KMS-11 (cell line): ENCODE measurements around the gene TALDO1.
A peak's percentile ranks its signal among the peaks of the same experiment; 100 is the strongest.

ENCODE experiments used
- H2AFZ ChIP-seq: fragments of 200-600 bp; sonication (generic); 2 replicates; pipeline ENCODE4 v1.6.1; 2016; ENCODE audit warnings: antibody characterized with exemption, mixed run types, low read depth
- H3K27ac ChIP-seq: fragments of 200-600 bp; sonication (generic); 2 replicates; pipeline ENCODE4 v1.6.1; 2016; ENCODE audit warnings: mild to moderate bottlenecking, mixed run types
- H3K27me3 ChIP-seq: fragments of 200-600 bp; sonication (generic); 2 replicates; pipeline ENCODE4 v1.6.1; 2017; ENCODE audit warnings: mild to moderate bottlenecking, low read depth, mixed run types, moderate library complexity; ENCODE audit not compliant: insufficient read depth
- H3K36me3 ChIP-seq: fragments of 200-600 bp; sonication (generic); 2 replicates; pipeline ENCODE4 v1.6.1; 2017; ENCODE audit warnings: mild to moderate bottlenecking, mixed run types; ENCODE audit not compliant: insufficient read depth
- H3K4me1 ChIP-seq: fragments of 200-600 bp; sonication (generic); 2 replicates; pipeline ENCODE4 v1.6.1; 2016; ENCODE audit warnings: mild to moderate bottlenecking, low read depth, mixed run types; ENCODE audit not compliant: poor library complexity, severe bottlenecking
- H3K4me2 ChIP-seq: fragments of 200-600 bp; sonication (generic); 2 replicates; pipeline ENCODE4 v1.7.0; 2016; ENCODE audit warnings: mild to moderate bottlenecking, mixed run types
- H3K4me3 ChIP-seq: fragments of 200-600 bp; sonication (generic); IDR thresholded peaks from 2 replicates; pipeline ENCODE4 v1.6.1; 2017; ENCODE audit warnings: low read depth, low read length, mixed read lengths; ENCODE audit not compliant: insufficient read depth
- H3K79me2 ChIP-seq: fragments of 200-600 bp; sonication (generic); 2 replicates; pipeline ENCODE4 v1.6.1; 2016; ENCODE audit warnings: low read depth, mixed run types; ENCODE audit not compliant: insufficient read depth
- H3K9ac ChIP-seq: fragments of 200-600 bp; sonication (generic); 2 replicates; pipeline ENCODE4 v1.6.1; 2016; ENCODE audit warnings: mild to moderate bottlenecking, mixed run types
- H4K20me1 ChIP-seq: fragments of 200-600 bp; sonication (generic); 2 replicates; pipeline ENCODE4 v1.6.1; 2016; ENCODE audit warnings: mild to moderate bottlenecking, mixed run types; ENCODE audit not compliant: insufficient read depth
- TF ChIP-seq, protein P1 (sequence below): fragments of 200-600 bp; sonication (generic); conservative IDR thresholded peaks from 2 replicates; pipeline ENCODE4 v1.6.1; 2017; ENCODE audit warnings: low read depth, mild to moderate bottlenecking, antibody characterized with exemption, low read length, moderate library complexity, mixed read lengths

Gene TALDO1

GRCh38 chr11:749731-750130 lies 2.5 kb downstream of the TALDO1 start:
- H3K27ac ChIP-seq, result peak overlapping the region; percentile 89; the same call in 1 of the 2 replicates
- no peak overlapping the region for H3K4me3 ChIP-seq
- peak overlapping the region; percentile 96 for H3K4me2 ChIP-seq

DNA sequence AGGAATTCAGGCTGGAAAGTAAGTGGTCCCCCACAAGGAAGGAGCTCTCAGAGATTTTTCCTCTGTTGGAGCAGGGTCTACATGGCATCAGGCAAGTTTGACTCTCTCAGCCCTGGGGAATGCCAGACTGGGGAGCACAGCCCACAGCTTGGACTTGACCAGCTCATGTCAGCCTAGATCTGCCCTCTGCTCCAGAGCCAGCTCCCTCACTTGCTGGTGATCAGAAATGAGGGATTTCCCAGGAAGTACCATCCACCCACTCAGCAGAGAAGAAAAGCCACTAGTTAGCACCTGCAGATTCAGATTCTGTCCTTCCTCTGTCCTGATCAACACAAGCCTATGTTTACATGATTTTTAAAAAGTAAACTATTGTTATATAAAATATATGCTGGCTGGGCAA lies 13.0 kb downstream of the TALDO1 start:
- Histone ChIP-seq H3K27me3 (no peaks in the 10 kb centered on the region), H3K4me1 (peaks cover 14% of the 10 kb centered on the region), H4K20me1 (no peaks in the 10 kb centered on the region), H3K9ac (no peak overlapping the region), H3K4me2 (no peak overlapping the region), H3K27ac (no peak overlapping the region), H3K36me3 (peaks cover 6% of the 10 kb centered on the region; the same call in 1 of the 2 replicates), H2AFZ (no peak overlapping the region), H3K4me3 (no peak overlapping the region), H3K79me2 (peaks cover 25% of the 10 kb centered on the region; the same call in 1 of the 2 replicates)
- TF ChIP-seq, protein P1, sequence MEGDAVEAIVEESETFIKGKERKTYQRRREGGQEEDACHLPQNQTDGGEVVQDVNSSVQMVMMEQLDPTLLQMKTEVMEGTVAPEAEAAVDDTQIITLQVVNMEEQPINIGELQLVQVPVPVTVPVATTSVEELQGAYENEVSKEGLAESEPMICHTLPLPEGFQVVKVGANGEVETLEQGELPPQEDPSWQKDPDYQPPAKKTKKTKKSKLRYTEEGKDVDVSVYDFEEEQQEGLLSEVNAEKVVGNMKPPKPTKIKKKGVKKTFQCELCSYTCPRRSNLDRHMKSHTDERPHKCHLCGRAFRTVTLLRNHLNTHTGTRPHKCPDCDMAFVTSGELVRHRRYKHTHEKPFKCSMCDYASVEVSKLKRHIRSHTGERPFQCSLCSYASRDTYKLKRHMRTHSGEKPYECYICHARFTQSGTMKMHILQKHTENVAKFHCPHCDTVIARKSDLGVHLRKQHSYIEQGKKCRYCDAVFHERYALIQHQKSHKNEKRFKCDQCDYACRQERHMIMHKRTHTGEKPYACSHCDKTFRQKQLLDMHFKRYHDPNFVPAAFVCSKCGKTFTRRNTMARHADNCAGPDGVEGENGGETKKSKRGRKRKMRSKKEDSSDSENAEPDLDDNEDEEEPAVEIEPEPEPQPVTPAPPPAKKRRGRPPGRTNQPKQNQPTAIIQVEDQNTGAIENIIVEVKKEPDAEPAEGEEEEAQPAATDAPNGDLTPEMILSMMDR, result no peak

More at GRCh38 chr11:749731-750130, 2.5 kb downstream of the TALDO1 start:
- no peaks in the 10 kb centered on the region for H3K27me3 ChIP-seq
- peaks cover 24% of the 10 kb centered on the region for H3K4me1 ChIP-seq
- TF ChIP-seq, protein P1, result no peak
- H3K9ac ChIP-seq, result no peak overlapping the region
- H3K79me2 ChIP-seq, result peaks cover 73% of the 10 kb centered on the region
- no peak overlapping the region for H2AFZ ChIP-seq
- H4K20me1 ChIP-seq, result peaks cover 5% of the 10 kb centered on the region; the same call in 1 of the 2 replicates
- no peaks in the 10 kb centered on the region for H3K36me3 ChIP-seq

- TF ChIP-seq, protein P1, result no peak
- peaks cover 7% of the 10 kb centered on the region; the same call in 1 of the 2 replicates for H3K36me3 ChIP-seq
- no peak overlapping the region for H3K4me3 ChIP-seq
- no peaks in the 10 kb centered on the region for H3K27me3 ChIP-seq
- peaks cover 14% of the 10 kb centered on the region for H3K4me1 ChIP-seq
- H3K4me2 ChIP-seq, result no peak overlapping the region
- no peaks in the 10 kb centered on the region for H4K20me1 ChIP-seq
- no peak overlapping the region for H3K9ac ChIP-seq
- no peak overlapping the region for H2AFZ ChIP-seq
- no peak overlapping the region for H3K27ac ChIP-seq
- peaks cover 11% of the 10 kb centered on the region; the same call in 1 of the 2 replicates for H3K79me2 ChIP-seq
These were observed 14.4 kb downstream of the TALDO1 start for GRCh38 chr11:761526-762108.

- H3K27me3 ChIP-seq, result no peaks in the 10 kb centered on the region
- H3K4me1 ChIP-seq, result peaks cover 14% of the 10 kb centered on the region
- no peaks in the 10 kb centered on the region for H4K20me1 ChIP-seq
- TF ChIP-seq, protein P1, result no peak
- H3K9ac ChIP-seq, result no peak overlapping the region
- H3K27ac ChIP-seq, result peak overlapping the region; percentile 15; the same call in 1 of the 2 replicates
- no peak overlapping the region for H2AFZ ChIP-seq
- H3K4me3 ChIP-seq, result no peak overlapping the region
- peaks cover 2% of the 10 kb centered on the region; the same call in 1 of the 2 replicates for H3K79me2 ChIP-seq
- H3K36me3 ChIP-seq, result peaks cover 10% of the 10 kb centered on the region; the same call in 1 of the 2 replicates
- H3K4me2 ChIP-seq, result no peak overlapping the region
These were observed 15.3 kb downstream of the TALDO1 start for GRCh38 chr11:762421-763072.
